ENCODE results near the gene IGSF9B.

- no peak for TF ChIP-seq POLR2A (IDR thresholded peaks at IDR 0.05; ENCODE audit: low read depth)
- TF ChIP-seq EP300 (IDR thresholded peaks at IDR 0.05), result no peak
- TF ChIP-seq, protein P1, sequence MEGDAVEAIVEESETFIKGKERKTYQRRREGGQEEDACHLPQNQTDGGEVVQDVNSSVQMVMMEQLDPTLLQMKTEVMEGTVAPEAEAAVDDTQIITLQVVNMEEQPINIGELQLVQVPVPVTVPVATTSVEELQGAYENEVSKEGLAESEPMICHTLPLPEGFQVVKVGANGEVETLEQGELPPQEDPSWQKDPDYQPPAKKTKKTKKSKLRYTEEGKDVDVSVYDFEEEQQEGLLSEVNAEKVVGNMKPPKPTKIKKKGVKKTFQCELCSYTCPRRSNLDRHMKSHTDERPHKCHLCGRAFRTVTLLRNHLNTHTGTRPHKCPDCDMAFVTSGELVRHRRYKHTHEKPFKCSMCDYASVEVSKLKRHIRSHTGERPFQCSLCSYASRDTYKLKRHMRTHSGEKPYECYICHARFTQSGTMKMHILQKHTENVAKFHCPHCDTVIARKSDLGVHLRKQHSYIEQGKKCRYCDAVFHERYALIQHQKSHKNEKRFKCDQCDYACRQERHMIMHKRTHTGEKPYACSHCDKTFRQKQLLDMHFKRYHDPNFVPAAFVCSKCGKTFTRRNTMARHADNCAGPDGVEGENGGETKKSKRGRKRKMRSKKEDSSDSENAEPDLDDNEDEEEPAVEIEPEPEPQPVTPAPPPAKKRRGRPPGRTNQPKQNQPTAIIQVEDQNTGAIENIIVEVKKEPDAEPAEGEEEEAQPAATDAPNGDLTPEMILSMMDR (IDR thresholded peaks at IDR 0.05), result peak; percentile 51 to 57 (median 54)
- peak; percentile 38 to 61 for TF ChIP-seq POLR2AphosphoS5 (IDR thresholded peaks at IDR 0.05)
Measured at GRCh38 chr11:133947321-133947756, 9.4 kb downstream of the IGSF9B start.
